ENCODE results near the gene RETREG3. TPM values are rescaled to one million over a fixed set of nuclear protein-coding genes. Genes with fewer than 3 reads are reported as not detected.

The RETREG3 gene
- total and polyA plus RNA-seq, 2 of the 13 experiments (the other 11 are each of a cell fraction or from before 2014, with no cell fraction given): 47.0 to 55.8 TPM

GRCh38 chr17:42531455-42532354, 77.5 kb downstream of the RETREG3 start (continued):
- TF ChIP-seq ZBTB46 (CRISPR knock-in tag; IDR thresholded peaks at IDR 0.05; ENCODE audit: borderline replicate concordance) (no peak), ZNF382 (CRISPR knock-in tag; IDR thresholded peaks at IDR 0.05; ENCODE audit: borderline replicate concordance) (no peak), FOXM1 (CRISPR knock-in tag; IDR thresholded peaks at IDR 0.05) (peak; percentile 12; the same call in 1 of the 2 replicates), ZNF597 (CRISPR knock-in tag; IDR thresholded peaks at IDR 0.05) (no peak), TERF1 (CRISPR knock-in tag; IDR thresholded peaks at IDR 0.05) (no peak), ZBTB38 (CRISPR knock-in tag; IDR thresholded peaks at IDR 0.05) (no peak), TEAD2 (CRISPR knock-in tag; IDR thresholded peaks at IDR 0.05) (no peak), KLF9 (CRISPR knock-in tag; IDR thresholded peaks at IDR 0.05; ENCODE audit: low read depth) (no peak), AGO1 (IDR thresholded peaks at IDR 0.05; ENCODE audit: low read depth, low read length, poor library complexity, severe bottlenecking) (no peak), MXD3 (CRISPR knock-in tag; IDR thresholded peaks at IDR 0.05) (no peak), ZMYM2 (CRISPR knock-in tag; IDR thresholded peaks at IDR 0.05) (peak; percentile 77; the same call in 1 of the 2 replicates), NR2F1 (CRISPR knock-in tag; IDR thresholded peaks at IDR 0.05) (peak; percentile 73 to 76), ZNF616 (CRISPR knock-in tag; IDR thresholded peaks at IDR 0.05; ENCODE audit: low read depth) (no peak), ZNF275 (CRISPR knock-in tag; IDR thresholded peaks at IDR 0.05; ENCODE audit: borderline replicate concordance) (0 out of 2 replicates have a peak, but pooled peaks have one; percentile 22), ZSCAN12 (CRISPR knock-in tag; IDR thresholded peaks at IDR 0.05) (no peak), ZNF850 (CRISPR knock-in tag; conservative IDR thresholded peaks at IDR 0.05) (no peak), BCL6 (CRISPR knock-in tag; IDR thresholded peaks at IDR 0.05) (no peak; the same call in 1 of the 2 replicates), SAP130 (CRISPR knock-in tag; IDR thresholded peaks at IDR 0.05; ENCODE audit: low read depth) (peak; percentile 73), ZNF569 (CRISPR knock-in tag; IDR thresholded peaks at IDR 0.05; ENCODE audit: borderline replicate concordance) (no peak), ZNF274 (CRISPR knock-in tag; IDR thresholded peaks at IDR 0.05) (0 out of 2 replicates have a peak, but pooled peaks have one; percentile 4), RXRA (CRISPR knock-in tag; IDR thresholded peaks at IDR 0.05) (peak; percentile 88), TFAP4 (IDR thresholded peaks at IDR 0.05; ENCODE audit: borderline replicate concordance, low read depth) (peak; percentile 11; the same call in 1 of the 2 replicates), HOXA3 (CRISPR knock-in tag; IDR thresholded peaks at IDR 0.05) (peak; percentile 58)

Data from HepG2 (cell line).